AG09309 (cell line): Measurements from ENCODE around the gene CLECL1.
"Not testable (repeated sequence)": the region's sequence is repeated elsewhere in the genome, so short reads cannot be mapped to it uniquely, and the experiment has no call there.

Experiments
- DNase-seq: peaks from one replicate; pipeline ENCODE4 v3.0.0-alpha.2; 2010; ENCODE audit warnings: low read depth
- H3K4me3 ChIP-seq: 2 replicates; pipeline ENCODE4 v1.5.1; 2011; ENCODE audit warnings: mild to moderate bottlenecking, low read depth, low read length, moderate library complexity; ENCODE audit not compliant: control insufficient read depth
- CTCF ChIP-seq: IDR thresholded peaks from 2 replicates; pipeline ENCODE4 v1.5.1; 2011; ENCODE audit warnings: mild to moderate bottlenecking, low read depth, low read length, inconsistent platforms; ENCODE audit not compliant: insufficient read depth, control insufficient read depth; ENCODE audit errors: missing control alignments

Gene CLECL1

DNA sequence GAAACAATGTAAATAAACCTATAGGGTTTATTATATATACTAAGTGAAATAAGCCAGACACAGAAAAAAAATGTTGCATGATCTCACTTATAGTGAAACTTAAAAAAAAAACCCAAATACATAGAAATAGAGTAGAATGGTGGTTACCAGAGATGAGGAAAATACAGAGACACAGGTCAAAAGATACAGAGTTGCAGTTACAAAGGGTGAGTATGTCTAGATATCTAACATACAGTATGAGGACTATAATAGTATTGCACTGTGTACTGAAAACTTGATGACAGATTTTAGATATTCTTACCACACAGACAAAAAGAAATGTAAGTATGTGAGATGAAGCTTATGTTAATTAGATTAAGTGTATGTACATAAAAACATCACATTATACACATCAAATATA is 35.3 kb downstream of the CLECL1 start:
- no peak for TF ChIP-seq CTCF
- DNase-seq: no peak
- H3K4me3 ChIP-seq: no peak overlapping the region

- not testable (repeated sequence) for H3K4me3 ChIP-seq, DNase-seq
Observed at GRCh38 chr12:9695661-9696060, 37.2 kb downstream of the CLECL1 start.

GRCh38 chr12:9695150-9695549 is 37.7 kb downstream of the CLECL1 start:
- H3K4me3 ChIP-seq, DNase-seq: not testable (repeated sequence)

GRCh38 chr12:9694241-9694640 is 38.7 kb downstream of the CLECL1 start:
- DNase-seq: no peak
- TF ChIP-seq CTCF: no peak
- H3K4me3 ChIP-seq: no peak overlapping the region

DNA sequence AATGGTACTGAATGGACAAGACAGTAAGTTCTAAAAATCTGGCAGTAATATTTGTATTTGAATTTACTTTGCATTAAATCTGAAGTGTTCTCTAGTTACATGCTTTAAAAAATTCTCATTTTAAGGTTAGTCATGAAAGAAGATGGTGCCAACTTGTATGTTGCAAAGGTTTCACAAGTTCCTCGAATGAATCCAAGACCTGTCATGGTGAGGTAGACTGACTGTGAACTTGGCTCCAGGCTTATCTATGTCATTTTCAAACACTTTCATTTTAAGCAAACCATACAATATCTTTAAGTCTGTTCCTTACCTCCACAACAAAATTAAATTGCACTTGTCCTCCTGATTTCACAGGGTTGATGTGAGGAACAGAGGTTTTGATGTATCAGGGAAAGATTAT is 40.0 kb downstream of the CLECL1 start:
- no peak for DNase-seq
- TF ChIP-seq CTCF: no peak

DNA sequence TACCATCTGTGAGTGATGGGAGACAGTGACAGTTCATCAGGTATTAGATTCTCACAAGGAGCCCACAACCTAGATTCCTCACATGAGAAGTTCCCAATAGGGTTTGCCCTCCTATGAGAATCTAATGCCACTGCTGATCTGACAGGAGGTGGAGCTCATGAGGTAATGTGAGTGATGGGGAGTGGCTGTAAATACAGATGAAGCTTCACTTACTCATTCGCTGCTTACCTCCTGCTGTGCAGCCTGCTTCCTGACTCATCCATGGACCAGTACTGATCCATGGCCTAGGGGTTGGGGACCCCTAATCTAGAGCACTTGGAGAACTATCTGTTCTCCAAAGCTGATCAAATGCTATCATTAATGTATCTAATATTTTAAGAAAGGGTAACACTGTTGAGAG is 45.7 kb downstream of the CLECL1 start:
- H3K4me3 ChIP-seq: no peak overlapping the region
- no peak for TF ChIP-seq CTCF
- no peak for DNase-seq

More for the DNA sequence above, 40.0 kb downstream of the CLECL1 start:
- H3K4me3 ChIP-seq: no peak overlapping the region

DNA sequence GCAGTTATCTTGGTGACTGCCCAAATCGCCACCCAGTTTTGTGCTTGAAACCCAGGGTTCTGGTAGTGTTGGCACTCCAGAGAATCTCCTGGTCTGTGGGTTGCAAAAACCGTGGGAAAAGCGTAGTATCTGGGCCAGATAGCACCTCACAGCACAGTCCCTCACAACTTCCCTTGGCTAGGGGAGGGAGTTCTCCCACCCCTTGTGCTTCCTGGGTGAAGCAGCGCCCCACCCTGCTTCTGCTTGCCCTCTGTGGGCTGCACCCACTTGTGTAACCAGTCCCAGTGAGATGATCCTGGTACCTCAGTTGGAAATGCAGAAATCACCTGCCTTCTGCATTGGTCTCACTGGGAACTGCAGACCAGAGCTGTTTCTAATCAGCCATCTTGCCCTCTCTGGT is 47.0 kb downstream of the CLECL1 start:
- TF ChIP-seq CTCF: no peak
- no peak overlapping the region for H3K4me3 ChIP-seq
- no peak for DNase-seq

DNA sequence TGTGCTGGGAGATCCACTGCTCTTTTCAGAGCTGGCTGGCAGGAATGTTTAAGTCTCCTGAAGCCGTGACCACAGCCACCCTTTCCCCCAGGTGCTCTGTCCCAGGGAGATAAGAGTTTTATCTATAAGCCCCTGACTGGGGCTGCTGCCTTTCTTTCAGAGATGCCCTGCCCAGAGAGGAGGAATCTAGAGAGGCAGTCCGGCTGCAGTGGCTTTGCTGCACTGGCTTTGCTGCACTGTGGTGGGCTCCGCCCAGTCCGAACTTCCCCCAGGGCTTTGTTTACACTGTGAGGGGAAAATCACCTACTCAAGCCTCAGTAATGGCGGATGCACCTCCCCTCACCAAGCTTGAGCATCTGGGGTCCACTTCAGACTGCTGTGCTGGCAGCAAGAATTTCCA is 47.5 kb downstream of the CLECL1 start:
- not testable (repeated sequence) for H3K4me3 ChIP-seq, DNase-seq

DNA sequence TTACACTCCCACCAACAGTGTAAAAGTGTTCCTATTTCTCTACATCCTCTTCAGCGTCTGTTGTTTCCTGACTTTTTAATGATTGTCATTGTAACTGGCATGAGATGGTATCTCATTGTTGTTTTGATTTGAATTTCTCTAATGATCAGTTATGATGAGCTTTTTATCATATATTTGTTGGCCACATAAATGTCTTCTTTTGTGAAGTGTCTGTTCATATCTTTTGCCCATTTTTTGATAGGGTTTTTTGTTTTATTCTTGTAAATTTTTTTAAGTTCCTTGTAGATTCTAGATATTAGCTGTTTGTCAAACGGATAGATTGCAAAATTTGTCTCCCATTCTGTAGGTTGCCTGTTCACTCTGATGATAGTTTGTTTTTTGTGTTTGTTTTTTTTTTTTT is 49.9 kb downstream of the CLECL1 start:
- DNase-seq, H3K4me3 ChIP-seq: not testable (repeated sequence)

DNA sequence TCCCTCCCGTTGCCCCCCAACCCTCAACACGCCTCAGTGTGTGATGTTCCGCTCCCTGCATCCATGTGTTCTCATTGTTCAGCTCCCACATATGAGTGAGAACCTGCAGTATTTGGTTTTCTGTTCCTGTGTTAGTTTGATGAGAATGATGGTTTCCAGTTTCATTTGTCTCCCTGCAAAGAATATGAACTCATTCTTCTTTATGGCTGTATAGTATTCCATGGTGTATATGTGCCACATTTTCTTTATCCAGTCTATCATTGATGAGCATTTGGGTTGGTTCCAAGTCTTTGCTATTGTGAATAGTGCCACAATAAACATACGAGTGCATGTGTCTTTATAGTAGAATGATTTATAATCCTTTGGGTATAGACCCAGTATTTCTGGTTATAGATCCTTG is 50.4 kb downstream of the CLECL1 start:
- not testable (repeated sequence) for H3K4me3 ChIP-seq, DNase-seq
